Activated T-cell treated with anti-CD3 and anti-CD28 coated beads for 1 hour (primary cell): Measurements from ENCODE around the gene FGA.

Source experiments
- DNase-seq: peaks from one replicate; pipeline ENCODE4 v3.0.0-alpha.2; 2020; ENCODE audit warnings: low read depth

The FGA gene

DNA sequence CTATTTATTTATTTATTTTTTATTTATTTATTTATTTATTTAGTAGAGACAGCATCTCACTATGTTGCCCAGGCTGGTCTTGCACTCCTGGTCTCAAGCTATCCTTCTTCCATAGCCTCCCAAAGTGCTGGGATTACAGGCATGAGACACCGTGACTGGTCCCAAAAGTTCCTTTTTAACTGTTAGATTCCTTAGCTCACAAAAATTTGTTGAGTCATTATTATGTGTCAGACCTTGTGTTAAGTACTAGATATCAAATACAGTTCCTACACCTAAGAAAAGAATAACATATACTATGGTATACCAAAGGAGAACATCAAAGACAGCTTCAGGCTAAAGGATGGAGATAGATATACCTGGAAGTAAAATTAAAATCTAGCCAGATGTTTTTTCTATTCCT is 11.6 kb downstream of the FGA start:
- DNase-seq = no peak

DNA sequence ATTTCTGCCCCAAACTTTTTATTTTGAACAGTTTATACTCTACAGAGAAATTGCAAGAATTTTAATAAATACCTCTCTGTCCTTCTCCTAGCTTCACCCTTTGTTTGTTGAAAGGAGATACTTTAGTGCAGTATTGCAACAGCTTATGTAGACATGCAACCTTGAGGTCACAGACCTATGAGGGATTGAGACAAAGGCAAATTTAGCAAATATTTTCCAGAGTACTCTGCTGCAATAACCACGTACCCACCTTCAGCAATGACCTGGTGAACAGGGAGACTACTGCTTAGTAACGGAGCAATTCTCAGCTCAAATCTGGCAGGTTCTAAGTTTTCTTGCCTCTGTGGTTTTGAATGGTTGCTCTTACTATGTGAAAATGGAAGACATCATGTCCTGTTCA is 13.2 kb downstream of the FGA start:
- no peak for DNase-seq

DNA sequence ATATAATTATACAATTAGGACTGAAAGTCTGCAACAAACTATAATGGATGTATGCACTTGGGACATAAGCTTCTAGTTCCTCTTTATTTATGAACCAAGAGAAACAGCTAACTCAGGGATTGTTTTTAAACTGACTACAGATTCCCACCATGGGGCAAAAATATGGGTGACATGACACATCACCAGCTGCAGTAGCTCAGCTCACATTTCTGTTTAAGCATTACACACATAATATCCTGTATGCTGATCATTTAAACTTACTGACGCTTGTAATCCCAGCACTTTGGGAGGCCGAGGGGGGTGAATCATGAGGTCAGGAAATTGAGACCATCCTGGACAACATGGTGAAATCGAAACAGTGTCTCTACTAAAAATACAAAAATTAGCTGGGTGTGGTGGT is 16.2 kb downstream of the FGA start:
- no peak for DNase-seq

DNA sequence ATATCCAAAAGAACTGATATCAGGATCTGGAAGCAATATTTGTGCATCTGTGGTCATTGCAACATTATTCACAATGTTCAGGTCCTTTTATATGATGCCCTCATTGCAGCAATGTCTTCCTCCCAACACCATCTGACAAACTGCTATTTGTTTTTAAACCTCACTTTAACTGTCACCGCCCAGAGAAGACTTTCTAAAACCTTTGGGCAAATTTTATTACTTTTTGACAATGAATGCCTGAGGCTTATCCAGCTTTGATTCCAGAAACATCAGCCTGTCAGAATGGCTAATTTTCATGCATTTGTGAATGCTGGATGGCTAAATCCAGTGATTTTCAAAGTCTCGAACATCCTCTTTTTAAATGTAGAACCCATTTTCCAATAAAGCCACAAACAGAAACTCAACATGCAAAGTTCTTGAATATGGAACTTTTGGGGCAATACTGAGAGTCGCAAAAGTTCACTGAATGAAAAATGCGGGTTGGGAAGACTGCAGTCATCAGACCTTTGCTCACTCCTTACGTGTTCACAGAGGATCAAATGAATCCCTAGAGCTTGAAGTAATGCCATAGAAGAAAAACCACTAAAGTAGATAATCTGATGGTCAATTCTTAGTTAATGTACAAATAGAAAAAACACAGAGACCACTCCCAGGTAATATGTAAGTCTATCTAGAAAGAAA is 17.2 kb downstream of the FGA start:
- no peak for DNase-seq

DNA sequence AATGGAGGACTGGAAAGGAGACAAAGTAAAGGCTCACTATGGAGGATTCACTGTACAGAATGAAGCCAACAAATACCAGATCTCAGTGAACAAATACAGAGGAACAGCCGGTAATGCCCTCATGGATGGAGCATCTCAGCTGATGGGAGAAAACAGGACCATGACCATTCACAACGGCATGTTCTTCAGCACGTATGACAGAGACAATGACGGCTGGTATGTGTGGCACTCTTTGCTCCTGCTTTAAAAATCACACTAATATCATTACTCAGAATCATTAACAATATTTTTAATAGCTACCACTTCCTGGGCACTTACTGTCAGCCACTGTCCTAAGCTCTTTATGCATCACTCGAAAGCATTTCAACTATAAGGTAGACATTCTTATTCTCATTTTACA is 21.0 kb downstream of the FGA start:
- DNase-seq = no peak

DNA sequence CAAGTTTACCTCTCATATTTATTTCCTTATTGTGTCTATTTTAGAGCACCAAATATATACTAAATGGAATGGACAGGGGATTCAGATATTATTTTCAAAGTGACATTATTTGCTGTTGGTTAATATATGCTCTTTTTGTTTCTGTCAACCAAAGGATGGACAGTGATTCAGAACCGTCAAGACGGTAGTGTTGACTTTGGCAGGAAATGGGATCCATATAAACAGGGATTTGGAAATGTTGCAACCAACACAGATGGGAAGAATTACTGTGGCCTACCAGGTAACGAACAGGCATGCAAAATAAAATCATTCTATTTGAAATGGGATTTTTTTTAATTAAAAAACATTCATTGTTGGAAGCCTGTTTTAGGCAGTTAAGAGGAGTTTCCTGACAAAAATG is 21.5 kb downstream of the FGA start:
- no peak for DNase-seq

DNA sequence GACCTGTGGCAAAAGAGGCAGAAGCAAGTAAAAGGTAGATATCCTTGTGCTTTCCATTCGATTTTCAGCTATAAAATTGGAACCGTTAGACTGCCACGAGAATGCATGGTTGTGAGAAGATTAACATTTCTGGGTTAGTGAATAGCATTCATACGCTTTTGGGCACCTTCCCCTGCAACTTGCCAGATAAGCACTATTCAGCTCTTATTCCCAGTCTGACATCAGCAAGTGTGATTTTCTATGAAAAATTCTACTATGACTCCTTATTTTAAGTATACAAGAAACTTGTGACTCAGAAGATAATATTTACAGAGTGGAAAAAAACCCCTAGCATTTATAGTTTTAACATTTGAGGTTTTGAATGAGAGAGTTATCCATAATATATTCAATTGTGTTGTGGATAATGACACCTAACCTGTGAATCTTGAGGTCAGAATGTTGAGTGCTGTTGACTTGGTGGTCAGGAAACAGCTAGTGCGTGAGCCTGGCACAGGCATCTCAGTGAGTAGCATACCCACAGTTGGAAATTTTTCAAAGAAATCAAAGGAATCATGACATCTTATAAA is 23.8 kb downstream of the FGA start:
- DNase-seq = no peak

DNA sequence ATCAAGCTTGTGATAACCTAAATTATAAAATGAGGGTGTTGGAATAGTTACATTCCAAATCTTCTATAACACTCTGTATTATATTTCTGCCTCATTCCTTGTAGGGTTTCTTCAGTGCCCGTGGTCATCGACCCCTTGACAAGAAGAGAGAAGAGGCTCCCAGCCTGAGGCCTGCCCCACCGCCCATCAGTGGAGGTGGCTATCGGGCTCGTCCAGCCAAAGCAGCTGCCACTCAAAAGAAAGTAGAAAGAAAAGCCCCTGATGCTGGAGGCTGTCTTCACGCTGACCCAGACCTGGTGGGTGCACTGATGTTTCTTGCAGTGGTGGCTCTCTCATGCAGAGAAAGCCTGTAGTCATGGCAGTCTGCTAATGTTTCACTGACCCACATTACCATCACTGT is 24.8 kb downstream of the FGA start:
- DNase-seq = no peak

DNA sequence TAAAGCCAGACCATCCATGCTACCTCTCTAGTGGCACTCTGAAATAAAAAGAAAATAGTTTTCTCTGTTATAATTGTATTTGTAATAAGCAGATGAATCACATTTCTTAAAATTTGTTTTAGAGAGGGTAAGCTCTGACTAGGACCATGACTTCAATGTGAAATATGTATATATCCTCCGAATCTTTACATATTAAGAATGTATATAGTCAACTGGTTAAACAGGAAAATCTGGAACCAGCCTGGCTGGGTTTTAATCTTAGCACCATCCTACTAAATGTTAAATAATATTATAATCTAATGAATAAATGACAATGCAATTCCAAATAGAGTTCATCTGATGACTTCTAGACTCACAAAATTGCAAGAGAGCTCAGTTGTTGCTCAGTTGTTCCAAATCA is 26.2 kb downstream of the FGA start:
- no peak for DNase-seq

DNA sequence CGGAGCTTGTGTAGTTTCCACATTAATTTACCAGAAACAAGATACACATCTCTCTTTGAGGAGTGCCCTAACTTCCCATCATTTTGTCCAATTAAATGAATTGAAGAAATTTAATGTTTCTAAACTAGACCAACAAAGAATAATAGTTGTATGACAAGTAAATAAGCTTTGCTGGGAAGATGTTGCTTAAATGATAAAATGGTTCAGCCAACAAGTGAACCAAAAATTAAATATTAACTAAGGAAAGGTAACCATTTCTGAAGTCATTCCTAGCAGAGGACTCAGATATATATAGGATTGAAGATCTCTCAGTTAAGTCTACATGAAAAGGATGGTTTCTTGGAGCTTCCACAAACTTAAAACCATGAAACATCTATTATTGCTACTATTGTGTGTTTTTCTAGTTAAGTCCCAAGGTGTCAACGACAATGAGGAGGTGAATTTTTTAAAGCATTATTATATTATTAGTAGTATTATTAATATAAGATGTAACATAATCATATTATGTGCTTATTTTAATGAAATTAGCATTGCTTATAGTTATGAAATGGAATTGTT is 27.8 kb downstream of the FGA start, which contains the start of gene FGB:
FGB (plus strand) TSS at position 315 of the 558 bp plus-strand sequence; CDS start at position 323, 8 bp downstream.
- no peak for DNase-seq

DNA sequence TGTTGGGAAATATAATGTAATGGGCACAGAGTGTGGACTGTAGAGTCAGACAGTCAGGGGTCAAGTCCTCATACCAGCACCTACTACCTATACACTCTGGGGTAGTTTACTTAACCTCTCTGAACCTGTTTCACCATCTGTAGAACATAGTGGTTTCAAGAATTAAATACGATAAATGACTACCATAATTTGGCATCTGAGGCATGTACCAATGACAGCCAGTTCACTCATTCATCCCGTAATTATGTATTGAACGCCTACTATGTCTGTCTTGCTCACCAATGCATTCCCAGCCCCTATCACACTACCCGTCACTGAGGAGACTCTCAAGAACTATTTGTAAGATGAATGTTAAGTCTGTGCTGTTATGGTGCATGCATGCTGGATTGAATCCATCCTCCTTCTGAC is 29.7 kb downstream of the FGA start:
- no peak for DNase-seq

DNA sequence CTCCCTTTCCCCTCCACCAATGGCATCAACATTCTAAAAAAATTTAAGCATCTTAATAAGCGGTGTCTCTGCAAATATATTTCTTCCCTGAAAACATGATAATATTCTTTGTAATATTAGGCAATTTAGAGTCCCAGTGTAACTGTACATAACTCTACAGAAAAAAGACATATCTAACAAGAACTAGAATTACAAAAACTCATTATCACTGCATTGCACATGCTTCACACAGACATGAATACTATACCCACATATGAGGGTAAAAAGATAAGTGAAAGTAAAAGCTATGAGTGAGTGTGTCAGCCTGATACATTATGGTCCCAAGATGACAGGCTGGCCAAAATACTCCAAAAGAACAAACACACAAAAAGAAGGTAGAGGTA is 30.1 kb downstream of the FGA start:
- DNase-seq = no peak

DNA sequence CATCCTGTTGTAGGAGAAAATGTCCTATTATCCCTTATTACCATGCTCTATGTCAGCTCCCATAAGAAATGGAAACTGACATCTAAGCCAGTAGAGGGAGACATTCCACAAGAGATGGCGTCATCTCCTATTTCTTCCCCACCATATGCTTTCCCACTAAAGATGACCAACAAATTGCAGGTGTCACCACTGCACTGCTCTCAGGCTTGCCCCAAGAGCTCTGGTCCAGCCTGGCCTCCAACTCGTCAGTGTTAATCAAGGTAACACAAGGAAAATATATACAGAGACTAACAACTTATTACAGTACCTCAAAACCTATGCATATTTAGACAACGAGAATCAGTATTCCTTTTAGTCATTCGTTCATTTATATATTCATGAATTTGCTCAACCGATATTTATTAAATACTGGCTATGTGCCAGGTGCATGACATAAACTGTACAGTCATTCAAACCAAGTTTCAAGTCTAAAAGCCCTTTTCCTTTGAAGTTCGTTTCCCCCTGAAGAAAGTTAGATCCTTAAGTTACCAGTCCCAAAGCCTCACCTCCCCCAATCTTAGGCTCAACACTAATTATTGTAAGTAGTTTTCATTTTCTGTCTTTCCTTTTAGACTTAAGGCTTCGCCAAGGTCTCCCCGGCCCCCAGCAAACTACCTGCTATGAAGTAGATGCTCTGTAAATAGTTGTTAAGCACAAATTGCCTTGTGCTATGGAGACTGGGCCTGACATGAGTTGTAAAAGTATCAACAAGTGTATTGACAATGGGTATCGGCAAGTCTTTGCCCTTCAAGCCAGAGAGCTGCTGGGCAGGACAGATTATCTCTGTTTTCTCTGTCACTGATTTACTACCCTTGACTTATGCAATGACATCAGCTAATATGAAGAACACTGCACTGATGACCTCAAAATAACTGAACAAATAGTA is 30.8 kb downstream of the FGA start:
- DNase-seq = no peak

DNA sequence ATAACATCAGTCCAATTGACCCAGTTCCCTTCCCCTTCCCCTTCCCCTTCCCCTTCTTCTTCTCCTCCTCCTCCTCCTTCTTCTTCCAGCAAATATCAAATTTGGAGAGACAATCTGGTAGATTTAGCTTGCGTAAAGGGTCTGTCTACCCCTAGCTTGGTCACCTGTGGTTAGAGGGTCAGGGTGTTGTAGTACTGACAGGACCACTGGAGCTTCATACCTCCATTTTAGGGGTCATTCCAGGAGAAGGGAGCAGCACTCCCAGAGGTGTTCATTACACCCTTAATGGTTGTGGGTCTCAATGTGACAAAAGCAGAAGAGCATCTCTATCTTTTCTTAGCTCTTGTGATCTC is 31.4 kb downstream of the FGA start:
- DNase-seq = no peak

DNA sequence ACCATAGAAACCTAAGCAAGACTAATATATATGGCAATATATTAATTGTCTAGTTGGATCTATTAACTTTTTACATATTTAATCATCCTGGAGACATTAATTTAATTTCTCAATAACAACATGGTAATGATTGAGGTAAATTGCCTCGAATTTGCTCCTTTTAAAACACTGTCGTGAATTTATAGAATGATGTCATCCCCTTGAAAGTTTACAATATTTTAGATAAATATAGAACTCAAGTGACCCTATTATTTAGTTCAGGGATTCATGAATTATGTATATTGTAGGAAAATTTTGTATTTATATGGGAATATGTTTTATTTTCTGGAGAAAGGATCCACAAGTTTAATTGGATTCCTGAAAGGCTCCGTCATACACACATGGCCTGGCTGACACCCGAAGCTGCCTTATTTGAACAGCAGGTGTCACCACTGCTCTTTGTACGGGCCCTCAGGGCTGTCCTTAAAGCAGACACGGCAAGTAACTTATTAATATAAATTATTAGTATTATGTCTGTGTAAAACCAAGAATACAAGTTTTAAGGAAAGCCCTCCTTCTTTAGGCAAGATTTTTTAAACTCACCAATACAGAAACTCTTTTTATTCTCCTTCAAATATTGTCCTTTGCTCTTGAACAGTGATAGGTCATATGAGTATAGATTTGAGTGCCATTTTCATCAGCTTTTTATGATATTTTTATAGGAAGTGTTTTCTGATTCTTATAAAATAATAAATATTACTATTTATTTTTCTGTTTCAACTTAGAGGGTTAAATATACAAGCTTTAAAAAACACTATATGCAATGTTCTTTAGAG is 38.5 kb downstream of the FGA start:
- peak; percentile 54 for DNase-seq

DNA sequence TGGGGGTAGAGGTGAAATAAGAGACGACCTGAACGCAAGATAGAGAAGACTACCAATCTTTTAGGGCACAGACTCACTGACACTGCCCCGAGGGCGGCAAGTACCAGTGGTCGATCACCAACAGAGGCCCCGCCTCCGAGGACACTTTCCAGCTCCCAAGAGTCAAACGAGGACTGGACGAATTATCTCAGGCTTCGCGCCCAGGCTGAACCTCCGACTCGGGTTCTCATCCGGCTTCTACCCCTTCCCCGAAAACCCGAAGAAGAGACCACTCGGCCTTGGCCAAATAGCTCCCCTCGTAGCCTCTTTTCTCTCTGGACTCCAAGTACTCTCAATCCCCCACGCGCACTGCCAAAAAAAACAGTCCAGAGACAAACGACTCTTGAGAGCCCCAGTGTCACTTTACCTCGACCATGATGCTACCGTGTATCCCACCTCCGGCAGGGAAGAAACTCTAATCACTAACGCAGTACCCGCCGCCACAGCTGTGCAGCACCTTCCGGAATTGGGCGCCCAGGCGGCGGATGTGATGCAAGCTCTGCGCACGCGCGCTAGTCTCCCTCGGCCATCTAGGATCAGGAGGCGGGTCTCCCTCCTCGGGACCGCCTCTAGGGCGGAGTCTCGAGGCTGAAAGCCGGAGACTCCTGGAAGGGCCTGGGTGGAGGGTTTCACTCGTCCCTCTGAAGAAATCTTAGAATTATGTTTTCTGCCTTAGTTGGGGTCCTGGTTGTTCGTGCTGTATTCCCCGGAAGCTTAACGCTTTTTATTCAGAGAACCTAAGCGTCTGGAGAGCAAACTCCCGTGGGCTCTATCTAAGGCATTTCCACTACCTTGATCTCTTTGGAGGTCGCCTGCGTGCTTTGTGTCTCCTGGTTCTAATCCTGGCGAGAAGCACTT is 40.4 kb downstream of the FGA start, which contains the start of gene PLRG1:
PLRG1 (minus strand) TSS at position 507 of the 897 bp plus-strand sequence; CDS start at position 415, 92 bp downstream.
- DNase-seq = peak; percentile 97

DNA sequence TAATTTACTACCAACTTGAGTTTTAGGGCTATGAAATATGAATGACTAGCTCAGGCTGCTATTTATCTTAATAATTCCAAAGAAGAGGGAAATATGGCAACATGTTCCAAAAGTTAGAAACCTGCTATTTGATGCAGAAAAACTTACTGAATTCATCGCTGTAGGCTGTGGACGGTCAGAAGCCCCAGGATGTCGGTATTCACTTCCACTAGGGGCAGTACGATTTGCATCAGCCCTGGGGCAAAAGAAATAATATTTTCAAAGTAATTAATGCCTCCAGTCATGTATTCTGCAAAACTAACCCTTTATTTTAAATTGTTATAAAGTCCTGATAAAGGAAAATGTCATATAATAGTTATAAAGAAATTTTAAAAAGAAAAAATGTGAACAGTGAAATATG is 44.9 kb downstream of the FGA start:
- DNase-seq = no peak

DNA sequence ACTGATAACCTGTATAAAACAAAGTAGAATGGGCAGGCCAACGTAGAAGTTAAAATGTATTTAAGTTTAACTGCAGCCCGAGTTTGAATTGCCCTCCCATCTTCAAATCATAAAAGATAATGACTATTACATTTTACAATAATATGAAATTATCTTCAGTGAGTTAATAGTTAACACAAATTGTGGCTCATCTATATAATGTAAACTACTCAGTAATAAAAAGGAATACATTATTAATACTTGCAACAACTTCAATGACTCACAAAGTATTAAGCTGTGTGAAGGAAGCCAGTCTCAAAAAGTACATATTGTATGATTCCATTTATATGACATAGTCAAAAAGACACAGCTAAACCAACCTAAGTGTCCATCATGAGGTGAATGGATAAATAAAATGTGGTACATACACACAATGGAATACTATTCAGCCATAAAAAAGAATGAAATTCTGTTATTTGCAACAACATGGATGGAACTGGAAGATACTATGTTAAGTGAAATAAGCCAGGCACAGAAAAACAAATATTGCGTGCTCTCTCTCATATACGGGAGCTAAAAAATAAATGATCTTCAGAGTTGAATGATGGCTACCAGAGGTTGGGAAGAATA is 48.2 kb downstream of the FGA start:
- no peak for DNase-seq
